GM19328 (cell line): Measurements from ENCODE around the gene OR4S1.
"Not testable (repeated sequence)": the region's sequence is repeated elsewhere in the genome, so short reads cannot be mapped to it uniquely, and the experiment has no call there.

Experiments
- ATAC-seq: cut with Tn5 transposase; IDR thresholded peaks from one replicate; pipeline ENCODE4 v1.9.1; 2021; ENCODE audit warnings: mild to moderate bottlenecking, moderate library complexity; ENCODE audit not compliant: unreplicated experiment

OR4S1 gene

GRCh38 chr11:48305923-48306322, at the start of gene OR4S1:
Gene OR4S1, plus strand, starts transcription at chr11:48306223. Its CDS starts 0 bp downstream, at chr11:48306223.
- ATAC-seq, result no peak

GRCh38 chr11:48261600-48261999, 44.4 kb upstream of the OR4S1 start:
- ATAC-seq, result no peak

GRCh38 chr11:48263423-48263911, 42.6 kb upstream of the OR4S1 start, which contains the start of gene OR4X1:
Gene OR4X1, plus strand, starts transcription at chr11:48263861. Its CDS starts 0 bp downstream, at chr11:48263861.
- no peak for ATAC-seq

- no peak for ATAC-seq
These were observed 35.4 kb upstream of the OR4S1 start for GRCh38 chr11:48270621-48271020.

- no peak for ATAC-seq
These were observed 33.4 kb upstream of the OR4S1 start for GRCh38 chr11:48272606-48273005.

GRCh38 chr11:48307760-48308386, 1.9 kb downstream of the OR4S1 start:
- peak; percentile 86 for ATAC-seq

- not testable (repeated sequence) for ATAC-seq
These were observed 7.6 kb downstream of the OR4S1 start for GRCh38 chr11:48313590-48313989.

- ATAC-seq, result not testable (repeated sequence)
These were observed 13.8 kb downstream of the OR4S1 start for GRCh38 chr11:48319813-48320212.

GRCh38 chr11:48324620-48325019, 18.6 kb downstream of the OR4S1 start, which contains the start of gene OR4C3:
Gene OR4C3, plus strand, starts transcription at chr11:48324920. Its CDS starts 102 bp downstream, at chr11:48325022.
- ATAC-seq, result not testable (repeated sequence)

- no peak for ATAC-seq
These were observed 35.4 kb downstream of the OR4S1 start for GRCh38 chr11:48341466-48341865.

- ATAC-seq, result not testable (repeated sequence)
These were observed 36.5 kb downstream of the OR4S1 start for GRCh38 chr11:48342505-48342904.

GRCh38 chr11:48346286-48346685, 40.3 kb downstream of the OR4S1 start:
- not testable (repeated sequence) for ATAC-seq

- no peak for ATAC-seq
These were observed 48.0 kb downstream of the OR4S1 start for GRCh38 chr11:48354013-48354412.

- no peak for ATAC-seq
These were observed 48.7 kb downstream of the OR4S1 start for GRCh38 chr11:48354677-48355076.
